RWPE1 (cell line): ENCODE results near the gene NHERF2.

Experiments
- CTCF ChIA-PET: fragments of 350-600 bp; sonication (Branson Sonifier 250); formaldehyde crosslinking; extraction: SDS; loops from one replicate; lab custom pipeline; 2021; lab: Yijun Ruan, JAX
- POLR2A ChIA-PET: fragments of 400-600 bp; formaldehyde crosslinking; extraction: SDS; loops from one replicate; lab custom pipeline; 2020; ENCODE audit warnings: antibody characterized with exemption; ENCODE audit not compliant: low non-redundant PET; lab: Yijun Ruan, JAX
- DNase-seq: peaks from one replicate; pipeline ENCODE4 v3.0.0; 2012; ENCODE audit warnings: low spot score
- H3K27ac ChIP-seq: fragments of 450-650 bp; 2 replicates; pipeline ENCODE4 v1.5.1; 2017
- CTCF ChIP-seq: fragments of 450-650 bp; conservative IDR thresholded peaks from 2 replicates; pipeline ENCODE4 v1.5.1; 2017; ENCODE audit warnings: low read depth, mild to moderate bottlenecking

The NHERF2 gene

GRCh38 chr16:2063861-2064260, 37.2 kb downstream of the NHERF2 start:
- POLR2A ChIA-PET, result no interaction called here
- no peak for DNase-seq
- peak overlapping the region; percentile 25 for H3K27ac ChIP-seq
- no peak for TF ChIP-seq CTCF
- CTCF ChIA-PET, result interaction anchor here (0.9 kb wide), 1 partner anchor 77 kb away, joined by 9 read pairs; no protein-coding TSS in a partner anchor

- ChIA-PET POLR2A (interaction anchor here (0.7 kb wide), 1 partner anchor 34 kb away, joined by 5 read pairs; no protein-coding TSS in a partner anchor), CTCF (interaction anchor here (0.9 kb wide), 1 partner anchor 76 kb away, joined by 9 read pairs; no protein-coding TSS in a partner anchor)
- no peak for DNase-seq
- H3K27ac ChIP-seq, result peak overlapping the region; percentile 25; the same call in 1 of the 2 replicates
- no peak for TF ChIP-seq CTCF
These were observed 37.8 kb downstream of the NHERF2 start for GRCh38 chr16:2064368-2064945.

- no peak for DNase-seq
- ChIA-PET CTCF (interaction anchor here (0.6 to 1.2 kb wide), 3 partner anchors 10 to 360 kb away, joined by 3 to 9 read pairs (median 3); partner anchors contain the start of gene MAPK8IP3), POLR2A (no interaction called here)
- H3K27ac ChIP-seq, result no peak overlapping the region
- no peak for TF ChIP-seq CTCF
These were observed 39.4 kb downstream of the NHERF2 start for GRCh38 chr16:2066139-2066538.

- DNase-seq, result no peak
- no peak for TF ChIP-seq CTCF
- CTCF ChIA-PET, result interaction anchor here (1.1 to 1.3 kb wide), 3 partner anchors 14 to 51 kb away, joined by 3 read pairs; partner anchors contain the start of gene NPW
- H3K27ac ChIP-seq, result peak overlapping the region; percentile 40
- POLR2A ChIA-PET, result no interaction called here
These were observed 44.1 kb downstream of the NHERF2 start for GRCh38 chr16:2070576-2071453.

GRCh38 chr16:2071454-2072202, 44.9 kb downstream of the NHERF2 start:
- POLR2A ChIA-PET, result no interaction called here
- peak overlapping the region; percentile 40 for H3K27ac ChIP-seq
- DNase-seq, result no peak
- CTCF ChIA-PET, result interaction anchor here (0.8 to 1.3 kb wide), 4 partner anchors 15 to 69 kb away, joined by 3 to 4 read pairs (median 3); partner anchors contain the start of gene NPW
- no peak for TF ChIP-seq CTCF

GRCh38 chr16:2072926-2073325, 46.2 kb downstream of the NHERF2 start:
- TF ChIP-seq CTCF, result no peak
- ChIA-PET CTCF (no interaction called here), POLR2A (no interaction called here)
- peak overlapping the region; percentile 17; the same call in 1 of the 2 replicates for H3K27ac ChIP-seq
- DNase-seq, result no peak
